HG03558 (cell line): Measurements from ENCODE around the gene ATP6V1G1.

ENCODE experiments used
- ATAC-seq: cut with Tn5 transposase; IDR thresholded peaks from one replicate; pipeline ENCODE4 v1.9.1; 2021; ENCODE audit warnings: moderate number of reproducible peaks; ENCODE audit not compliant: unreplicated experiment; ENCODE audit errors: extremely low read depth

The ATP6V1G1 gene

DNA sequence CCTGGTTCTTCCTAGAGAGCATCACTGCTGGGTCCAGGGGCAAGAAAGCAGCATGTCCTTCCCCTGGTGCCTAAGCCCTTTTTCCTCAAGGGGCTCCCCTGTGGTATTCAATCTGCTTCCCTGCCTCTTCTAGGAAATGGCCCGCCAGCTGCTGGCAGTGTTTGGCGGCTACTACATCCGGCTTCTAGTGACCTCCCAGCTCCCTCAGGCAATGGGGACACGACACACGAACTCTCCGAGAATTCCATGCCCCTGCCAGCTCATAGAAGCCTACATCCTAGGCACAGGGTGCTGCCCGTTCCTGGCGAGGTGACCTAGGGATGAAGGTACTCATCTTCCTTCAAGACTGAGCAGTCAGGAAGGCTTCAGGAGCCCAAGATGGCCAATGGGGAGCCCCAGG is 55.4 kb downstream of the ATP6V1G1 start:
- no peak for ATAC-seq

DNA sequence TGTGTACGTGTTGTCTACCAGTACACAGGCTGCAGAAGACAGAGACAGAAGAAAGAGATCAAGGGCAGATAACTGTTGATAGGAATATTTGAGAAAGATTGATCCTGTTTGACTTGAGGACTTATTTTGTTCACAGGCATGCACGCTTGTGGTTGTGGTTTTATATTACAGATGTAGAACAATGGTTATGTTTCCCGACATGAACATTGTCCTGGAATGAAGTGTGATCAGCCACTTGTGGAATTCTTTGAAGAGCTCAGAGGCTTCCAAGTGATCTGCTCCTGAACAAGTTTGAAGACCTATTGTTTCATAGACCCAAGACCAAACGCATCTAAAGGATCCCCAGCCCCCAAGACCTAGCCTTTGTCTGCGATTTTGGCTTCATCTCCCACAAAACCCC is 56.3 kb downstream of the ATP6V1G1 start:
- ATAC-seq = no peak
